Measurements from ENCODE around the gene POC1A.

Gene POC1A

DNA sequence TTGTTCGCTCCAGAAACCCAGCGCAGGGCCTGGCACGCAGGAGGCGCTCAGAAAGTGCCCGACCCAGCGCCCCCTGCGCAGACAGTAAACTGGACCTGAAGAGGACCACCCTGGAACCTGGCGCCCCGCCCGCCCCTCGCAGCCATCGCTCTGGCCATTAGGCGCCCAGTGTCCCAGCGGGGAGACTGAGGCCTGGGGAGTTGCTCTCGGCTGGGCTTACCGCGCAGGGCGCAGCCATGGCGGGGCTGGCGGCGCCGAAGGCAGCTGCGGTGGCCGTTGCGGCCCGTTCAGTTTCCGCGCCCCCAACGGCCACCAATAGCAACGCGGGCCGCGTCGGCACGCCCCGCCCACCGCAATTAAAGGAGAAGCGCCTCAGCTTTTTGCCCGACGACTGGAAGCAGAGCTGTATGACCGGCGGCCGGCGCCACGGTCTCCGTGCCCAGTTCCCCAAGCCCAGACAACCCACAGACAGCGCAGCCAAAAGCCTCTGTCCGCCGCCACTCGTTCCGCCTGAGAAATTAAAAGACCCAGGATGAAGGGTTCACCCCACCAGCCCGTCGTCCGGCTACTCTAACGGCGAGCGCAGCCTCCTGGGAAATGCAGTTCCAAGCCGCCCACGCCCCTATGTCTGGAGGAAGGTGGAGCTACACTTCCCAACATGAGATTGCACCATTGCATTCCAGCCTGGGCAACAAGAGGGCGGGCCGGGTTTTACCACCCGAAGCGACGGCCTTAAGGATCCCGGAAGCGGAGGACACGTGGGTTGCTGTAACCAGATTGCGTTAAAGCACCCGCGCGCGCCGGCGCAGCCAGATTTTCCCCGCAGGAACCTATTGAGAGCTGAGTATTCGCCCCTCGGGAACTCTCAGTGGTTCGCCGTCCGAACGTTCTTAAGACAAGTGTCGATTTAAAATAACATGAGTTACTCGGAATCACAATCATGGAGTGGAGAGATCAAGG is at the start of gene POC1A:
POC1A (minus strand) TSS at position 289 of the 960 bp plus-strand sequence; CDS start at position 238, 51 bp downstream.
- peak; percentile 90 for DNase-seq (ENCODE audit: low spot score)

DNA sequence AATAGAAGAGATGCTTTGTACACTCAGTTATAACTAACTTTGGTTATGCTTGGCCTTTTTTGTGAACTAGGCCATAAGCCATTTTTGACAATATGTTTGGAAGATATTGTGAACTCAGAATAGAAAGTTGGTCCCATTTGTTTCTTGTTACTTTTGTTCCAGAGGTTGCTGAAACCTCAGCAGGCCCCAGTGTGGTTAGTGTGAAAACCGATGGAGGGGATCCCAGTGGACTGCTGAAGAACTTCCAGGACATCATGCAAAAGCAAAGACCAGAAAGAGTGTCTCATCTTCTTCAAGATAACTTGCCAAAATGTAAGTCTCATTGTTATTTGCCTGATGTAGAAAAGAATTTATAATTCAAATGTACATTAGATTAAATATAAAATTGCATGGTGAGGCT is 49.5 kb upstream of the POC1A start:
- DNase-seq (ENCODE audit: low spot score), result no peak

GRCh38 chr3:52202384-52203077 is 48.3 kb upstream of the POC1A start:
- no peak for DNase-seq (ENCODE audit: low spot score)

GRCh38 chr3:52200981-52201679 is 46.9 kb upstream of the POC1A start:
- DNase-seq (ENCODE audit: low spot score), result no peak

- DNase-seq (ENCODE audit: low spot score), result peak; percentile 36
Observed at GRCh38 chr3:52198643-52199608, 44.7 kb upstream of the POC1A start.

DNA sequence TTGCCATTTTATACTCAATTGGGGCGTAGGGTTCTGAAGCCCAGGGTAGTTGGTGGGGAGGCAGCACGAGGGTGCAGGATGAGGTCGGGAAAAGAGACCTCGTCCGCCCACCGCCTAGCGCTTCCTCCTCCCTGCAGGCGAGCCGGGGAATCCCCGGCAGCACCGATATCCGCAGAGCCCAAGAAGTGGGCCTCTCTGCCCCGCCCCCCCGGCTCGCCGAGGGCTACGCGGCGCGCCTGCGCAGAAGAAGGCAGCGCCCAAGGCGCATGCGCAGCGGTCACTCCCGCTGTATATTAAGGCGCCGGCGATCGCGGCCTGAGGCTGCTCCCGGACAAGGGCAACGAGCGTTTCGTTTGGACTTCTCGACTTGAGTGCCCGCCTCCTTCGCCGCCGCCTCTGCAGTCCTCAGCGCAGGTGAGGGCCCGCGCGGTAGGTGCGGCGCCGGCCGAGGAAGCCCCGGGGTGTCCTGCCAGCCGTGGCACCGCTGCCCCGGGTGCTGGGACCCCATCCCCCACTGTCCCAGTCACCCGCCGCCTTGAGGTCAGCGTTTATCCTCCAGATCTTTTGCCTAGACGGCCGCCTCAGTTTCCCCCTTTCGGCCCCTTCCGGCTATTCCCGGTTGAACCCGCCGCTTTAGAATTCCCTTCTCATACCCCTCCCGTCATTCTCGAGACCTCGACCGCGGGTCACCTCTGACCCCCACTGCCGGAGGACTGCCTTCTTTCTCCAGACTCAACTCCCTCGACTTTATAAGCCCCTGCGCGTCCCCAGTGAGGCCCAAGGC is 43.8 kb upstream of the POC1A start, which contains the start of gene ALAS1:
ALAS1 (plus strand) TSS at position 319 of the 784 bp plus-strand sequence. CDS start 1,082 bp downstream, outside the sequence.
- DNase-seq (ENCODE audit: low spot score), result peak; percentile 97

- no peak for DNase-seq (ENCODE audit: low spot score)
Observed at GRCh38 chr3:52197499-52197841, 43.2 kb upstream of the POC1A start.

GRCh38 chr3:52196977-52197376 is 42.8 kb upstream of the POC1A start:
- no peak for DNase-seq (ENCODE audit: low spot score)

DNA sequence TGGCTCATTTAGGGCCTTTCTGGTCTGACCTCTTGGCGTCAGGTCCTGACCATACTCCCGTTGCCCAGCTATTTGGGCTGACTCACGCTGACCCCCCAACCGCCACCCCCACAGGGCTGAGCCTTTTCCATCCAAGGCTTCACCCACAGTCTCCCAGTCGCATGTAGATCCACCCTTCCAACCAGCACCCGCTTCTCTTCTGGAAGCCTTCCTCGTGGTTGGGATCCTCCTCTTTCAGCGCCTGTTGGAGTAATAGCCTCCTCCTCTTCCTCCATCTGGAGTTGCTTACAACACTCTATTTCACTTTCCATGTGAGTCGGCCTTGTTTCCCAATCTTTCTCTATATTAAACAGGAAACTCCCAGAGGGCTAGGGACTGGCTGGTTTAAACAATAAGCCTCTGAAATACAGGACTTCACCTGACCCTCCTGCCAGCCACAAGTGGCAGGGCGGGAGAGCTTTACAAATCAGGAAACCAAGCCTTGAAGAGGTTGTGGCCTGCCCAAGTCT is 41.7 kb upstream of the POC1A start:
- DNase-seq (ENCODE audit: low spot score), result no peak

GRCh38 chr3:52195291-52195597 is 41.0 kb upstream of the POC1A start:
- no peak for DNase-seq (ENCODE audit: low spot score)

- DNase-seq (ENCODE audit: low spot score), result no peak
Observed at GRCh38 chr3:52194485-52195290, 40.5 kb upstream of the POC1A start.

DNA sequence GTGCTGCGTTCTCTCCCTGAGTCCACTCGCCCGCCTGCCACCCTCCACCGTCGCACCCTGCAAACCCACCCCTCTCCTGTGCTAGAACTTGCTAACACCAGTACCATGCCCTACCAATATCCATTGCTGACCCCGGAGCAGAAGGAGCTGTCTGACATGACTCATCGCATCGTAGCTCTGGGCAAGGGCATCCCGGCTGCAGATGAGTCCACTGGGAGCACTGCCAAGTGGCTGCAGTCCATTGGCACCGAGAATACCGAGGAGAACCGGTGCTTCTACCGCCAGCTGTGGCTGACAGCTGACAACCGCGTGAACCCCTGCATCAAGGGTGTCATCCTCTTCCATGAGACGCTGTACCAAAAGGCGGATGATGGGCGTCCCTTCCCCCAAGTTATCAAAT is 38.8 kb upstream of the POC1A start:
- DNase-seq (ENCODE audit: low spot score), result no peak

DNA sequence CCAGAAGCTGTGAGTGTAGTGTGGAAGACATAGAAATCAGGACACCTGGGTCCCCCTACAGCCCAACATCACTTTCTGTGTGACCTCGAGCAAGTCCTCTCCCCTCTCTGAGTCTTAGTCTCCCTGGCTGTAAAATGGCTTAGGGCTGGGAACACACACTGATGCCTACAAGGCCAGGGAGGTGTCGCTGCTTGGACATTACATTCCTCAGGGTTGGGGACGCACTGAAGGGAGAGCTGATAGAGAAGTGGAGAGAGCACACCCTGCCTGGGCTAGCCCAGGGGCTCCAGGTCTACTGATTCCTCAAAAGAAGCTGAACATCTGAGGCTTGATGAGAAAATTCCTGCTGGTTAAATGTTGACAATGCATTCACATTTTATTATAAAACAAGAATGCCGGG is 37.4 kb upstream of the POC1A start:
- no peak for DNase-seq (ENCODE audit: low spot score)

DNA sequence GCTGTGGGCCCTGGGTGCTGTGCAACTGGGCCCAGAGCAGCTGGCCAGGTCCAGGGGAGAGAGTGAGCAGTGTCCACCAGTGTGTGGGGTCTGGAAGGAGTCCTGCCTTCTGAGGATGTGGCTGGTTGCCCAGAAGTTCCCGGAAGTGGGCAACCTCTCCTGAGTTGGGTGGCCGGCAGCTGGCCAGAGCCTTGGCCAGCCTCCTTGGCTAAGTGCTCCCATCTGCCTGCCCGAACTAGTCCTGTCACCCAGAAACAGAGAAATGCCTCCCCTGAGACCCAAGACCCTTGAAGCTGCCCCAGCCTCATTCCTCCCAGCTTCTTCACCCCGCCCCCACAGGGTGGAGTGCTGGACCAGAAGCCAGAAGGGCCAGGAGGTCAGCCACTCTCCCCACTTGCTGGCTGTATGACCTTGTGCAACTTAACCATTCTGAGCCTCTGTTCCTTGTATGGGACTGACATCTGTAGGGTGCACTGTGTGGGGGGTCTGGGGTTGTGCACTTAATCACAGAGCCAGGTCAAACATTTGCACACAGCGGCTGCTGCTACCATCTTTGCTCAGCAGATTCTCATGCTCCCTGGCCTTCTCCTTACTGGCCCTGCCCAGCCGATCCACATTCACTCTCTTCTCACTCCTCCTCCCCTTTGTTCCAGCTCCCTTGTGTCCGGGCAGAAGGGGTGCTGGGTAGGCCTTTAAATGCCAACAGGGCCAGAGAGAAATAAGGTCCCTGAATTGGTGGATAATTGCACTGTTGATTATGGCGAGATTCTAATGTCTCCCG is 36.3 kb upstream of the POC1A start:
- no peak for DNase-seq (ENCODE audit: low spot score)

DNA sequence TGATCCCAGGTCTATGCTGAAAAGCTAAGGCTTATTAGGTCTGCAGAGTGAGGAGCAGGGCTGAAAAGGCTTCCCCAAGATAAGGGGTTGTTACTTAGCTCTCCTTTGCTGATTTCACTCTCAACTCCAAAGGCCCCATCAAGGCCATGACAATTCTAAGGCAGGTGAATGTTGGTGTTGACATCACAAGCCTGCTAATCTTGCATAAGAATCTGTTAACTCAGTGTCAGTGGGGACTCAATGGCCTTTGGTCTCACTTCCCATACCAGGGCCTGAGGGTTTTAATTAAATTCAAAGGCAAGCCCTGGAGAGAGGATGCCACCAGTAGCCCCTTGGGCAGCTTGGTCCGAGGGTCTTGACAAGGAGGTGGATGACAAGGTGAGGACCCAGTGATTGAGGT is 34.3 kb upstream of the POC1A start:
- DNase-seq (ENCODE audit: low spot score), result no peak

- no peak for DNase-seq (ENCODE audit: low spot score)
Observed at GRCh38 chr3:52186729-52187128, 32.5 kb upstream of the POC1A start.

- no peak for DNase-seq (ENCODE audit: low spot score)
Observed at GRCh38 chr3:52185837-52186236, 31.6 kb upstream of the POC1A start.

- no peak for DNase-seq (ENCODE audit: low spot score)
Observed at GRCh38 chr3:52185311-52185710, 31.1 kb upstream of the POC1A start.

DNA sequence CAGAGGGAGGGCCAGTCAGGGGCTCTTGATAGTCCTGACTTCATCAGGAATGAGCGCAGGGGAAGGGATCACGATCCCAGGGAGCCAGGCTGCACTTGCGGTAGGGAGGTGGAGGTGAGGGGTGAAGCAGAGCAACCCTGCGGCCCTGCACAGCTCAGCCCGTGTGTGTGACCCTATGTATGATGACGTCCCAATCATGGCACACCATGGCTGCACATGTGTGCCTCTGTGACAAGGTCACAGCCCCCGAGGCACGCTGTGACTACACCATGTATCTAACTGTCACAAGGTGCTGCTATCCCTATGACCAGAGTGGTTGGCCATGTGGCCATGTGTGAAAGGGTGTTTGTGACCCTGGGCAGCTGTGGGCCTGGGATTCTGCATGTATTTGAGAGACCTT is 30.5 kb upstream of the POC1A start:
- DNase-seq (ENCODE audit: low spot score), result no peak

Measured in hematopoietic multipotent progenitor cell treated with erythropoietin and hydrocortisone succinate and interleukin-3 and kit ligand, for 17 days (in vitro differentiated cells).